Endothelial cell of umbilical vein (primary cell): ENCODE measurements around the gene TRIM65. TPM values are rescaled to one million over a fixed set of nuclear protein-coding genes. Genes with fewer than 3 reads are reported as not detected.

Experiments used
- BruUV-seq: library from RNA; stranded (reverse); fragments of 400-500 nt; replicated peaks from 2 replicates; lab custom pipeline; 2021; lab: Mats Ljungman, UMichigan
- CTCF ChIA-PET: fragments of 300-600, 350-600 bp; sonication (Branson Sonifier 250); formaldehyde crosslinking; loops from one replicate; lab custom pipeline; 2021; ENCODE audit warnings: antibody characterized with exemption, inconsistent platforms; lab: Charles Lee
- POLR2A ChIA-PET: fragments of 300-600, 350-600 bp; sonication (Branson Sonifier 250); formaldehyde crosslinking; loops from one replicate; lab custom pipeline; 2021; ENCODE audit warnings: antibody characterized with exemption, inconsistent platforms; lab: Charles Lee
- DNase-seq: peaks from one replicate; pipeline ENCODE4 v3.0.0-alpha.2; 2011; ENCODE audit warnings: low read depth, low spot score
- FAIRE-seq: peaks from 2 replicates; lab custom pipeline; 2011; peaks lifted over from hg19 to GRCh38; lab: Jason Lieb, UNC
- H2AFZ ChIP-seq: 2 replicates; pipeline ENCODE4 v1.6.0; 2012; ENCODE audit warnings: low read depth, low read length, control low read depth, inconsistent platforms
- H3K27ac ChIP-seq: 2 replicates; pipeline ENCODE4 v1.5.1; 2011; ENCODE audit warnings: low read depth, mild to moderate bottlenecking, control low read depth, low read length, moderate library complexity; ENCODE audit not compliant: insufficient read depth
- H3K27me3 ChIP-seq, 2 experiments: 2 replicates each; pipeline versions ENCODE4 v1.6.0 to v1.6.1; 2011; ENCODE audit warnings: low read length in 2 of 2, mixed read lengths in 1 of 2; ENCODE audit not compliant: control insufficient read depth in 2 of 2, insufficient read depth in 2 of 2
- H3K36me3 ChIP-seq, 2 experiments: 2 replicates in 1 of 2; 3 replicates in 1 of 2; pipeline ENCODE4 v1.5.1; 2011; ENCODE audit warnings: low read length in 2 of 2, mild to moderate bottlenecking in 1 of 2, moderate library complexity in 1 of 2; ENCODE audit not compliant: control insufficient read depth in 2 of 2, insufficient read depth in 2 of 2; ENCODE audit errors: extremely low read depth in 1 of 2
- H3K4me1 ChIP-seq: 3 replicates; pipeline ENCODE4 v1.5.1; 2011; ENCODE audit warnings: mild to moderate bottlenecking, low read length; ENCODE audit not compliant: control insufficient read depth, insufficient read depth; ENCODE audit errors: extremely low read depth
- H3K4me2 ChIP-seq: 2 replicates; pipeline ENCODE4 v1.6.1; 2011; ENCODE audit warnings: low read length, control low read depth, mixed read lengths; ENCODE audit not compliant: insufficient read depth
- H3K4me3 ChIP-seq, 3 experiments: fragments of 200-600 bp in 1 of 3; sonication (generic), shearing (Covaris generic) in 1 of 3; replicated peaks in 1 of 3; 2 replicates each; pipeline ENCODE4 v1.5.1; 2011 to 2016; ENCODE audit warnings: control low read depth in 3 of 3, low read length in 3 of 3, mild to moderate bottlenecking in 2 of 3, inconsistent platforms in 1 of 3, low read depth in 1 of 3, moderate library complexity in 1 of 3; ENCODE audit not compliant: insufficient read depth in 1 of 3
- H3K79me2 ChIP-seq: 2 replicates; pipeline ENCODE4 v1.6.0; 2012; ENCODE audit warnings: low read length, inconsistent platforms; ENCODE audit not compliant: control insufficient read depth, insufficient read depth
- H3K9ac ChIP-seq: replicated peaks from 2 replicates; pipeline ENCODE3; 2011; ENCODE audit warnings: low read length, control low read depth; ENCODE audit not compliant: insufficient read depth; ENCODE audit errors: extremely low read depth
- H3K9me1 ChIP-seq: replicated peaks from 3 replicates; pipeline ENCODE4 v1.6.0; 2011; ENCODE audit warnings: mild to moderate bottlenecking, low read length; ENCODE audit not compliant: control insufficient read depth, insufficient read depth; ENCODE audit errors: extremely low read depth
- H3K9me3 ChIP-seq: replicated peaks from 2 replicates; pipeline ENCODE4 v1.5.1; 2012; ENCODE audit warnings: low read length, inconsistent platforms; ENCODE audit not compliant: control insufficient read depth, insufficient read depth
- H4K20me1 ChIP-seq: replicated peaks from 2 replicates; pipeline ENCODE3; 2011; ENCODE audit warnings: mild to moderate bottlenecking, low read length; ENCODE audit not compliant: control insufficient read depth, insufficient read depth; ENCODE audit errors: extremely low read depth
- EZH2 ChIP-seq: IDR thresholded peaks from 2 replicates; pipeline ENCODE4 v1.6.1; 2012; ENCODE audit warnings: borderline replicate concordance, low read depth, mild to moderate bottlenecking, moderate library complexity, low read length, inconsistent platforms; ENCODE audit not compliant: severe bottlenecking
- FOS ChIP-seq: IDR thresholded peaks from 2 replicates; pipeline ENCODE4 v1.6.1; 2011; ENCODE audit warnings: mild to moderate bottlenecking, low read length, moderate library complexity, borderline replicate concordance; ENCODE audit not compliant: insufficient read depth
- GATA2 ChIP-seq: IDR thresholded peaks from 2 replicates; pipeline ENCODE4 v1.7.0; 2011; ENCODE audit warnings: low read depth, mild to moderate bottlenecking, moderate library complexity, mixed read lengths, low read length; ENCODE audit not compliant: insufficient read length, insufficient read depth
- JUN ChIP-seq: IDR thresholded peaks from 2 replicates; pipeline ENCODE4 v1.6.1; 2011; ENCODE audit warnings: borderline replicate concordance, low read depth; ENCODE audit not compliant: insufficient read length, insufficient read depth
- MYC ChIP-seq: IDR thresholded peaks from one replicate; pipeline ENCODE4 v1.6.1; 2011; ENCODE audit warnings: mild to moderate bottlenecking, low read depth, low read length
- POLR2A ChIP-seq: IDR thresholded peaks from 2 replicates; pipeline ENCODE4 v1.6.1; 2012; ENCODE audit warnings: low read depth, mild to moderate bottlenecking, control low read depth, low read length
- POLR2AphosphoS5 ChIP-seq: IDR thresholded peaks from 2 replicates; pipeline ENCODE4 v1.6.1; 2012; ENCODE audit warnings: low read depth, mild to moderate bottlenecking, control low read depth, low read length, moderate library complexity; ENCODE audit not compliant: insufficient read depth
- dilution Hi-C: fragments of 300-500 bp; cut with MboI; formaldehyde crosslinking; loops from one replicate; pipeline ENCODE4 v1.15.0; 2019; ENCODE audit warnings: low sequenced_read_pairs; ENCODE audit not compliant: extremely low pct_ligation_motif_present
- intact Hi-C: fragments of 100-400 bp; cut with micrococcal nuclease; formaldehyde crosslinking; loops from one replicate; pipeline ENCODE4 v1.10.0; 2022
- polyA plus RNA-seq, 4 experiments: library from polyadenylated mRNA; depleted of rRNA in 3 of 4; stranded (reverse) in 3 of 4; unstranded in 1 of 4; fragments of >200 nt; gene quantifications; 2 replicates each; pipeline versions ENCODE4 v1.2.1 to v1.2.3, GENCODE V29; 2011 to 2012; ENCODE audit warnings: missing spikeins in 1 of 4
- total RNA-seq: library from RNA; stranded (reverse); gene quantifications from 2 replicates; pipeline ENCODE4 v1.2.3, GENCODE V29; 2021
- TF ChIP-seq, protein P1 (sequence below), 2 donors: IDR thresholded peaks; 1 replicate in 1 of 2; 2 replicates in 1 of 2; pipeline ENCODE4 v1.5.1; 2011; ENCODE audit warnings: low read length in 2 of 2, mild to moderate bottlenecking in 2 of 2, moderate library complexity in 2 of 2, control low read depth in 1 of 2, inconsistent platforms in 1 of 2, low read depth in 1 of 2; ENCODE audit not compliant: insufficient read depth in 1 of 2; ENCODE audit errors: extremely low read depth in 1 of 2
- TF ChIP-seq, protein P2 (sequence below): IDR thresholded peaks from 2 replicates; pipeline ENCODE4 v1.6.1; 2011; ENCODE audit not compliant: insufficient read depth, insufficient read length

Gene TRIM65
- total and polyA plus RNA-seq, 2 donors (not counting 3 experiments of a cell fraction or from before 2014, with no cell fraction given) = 19.3 to 33.5 TPM

DNA sequence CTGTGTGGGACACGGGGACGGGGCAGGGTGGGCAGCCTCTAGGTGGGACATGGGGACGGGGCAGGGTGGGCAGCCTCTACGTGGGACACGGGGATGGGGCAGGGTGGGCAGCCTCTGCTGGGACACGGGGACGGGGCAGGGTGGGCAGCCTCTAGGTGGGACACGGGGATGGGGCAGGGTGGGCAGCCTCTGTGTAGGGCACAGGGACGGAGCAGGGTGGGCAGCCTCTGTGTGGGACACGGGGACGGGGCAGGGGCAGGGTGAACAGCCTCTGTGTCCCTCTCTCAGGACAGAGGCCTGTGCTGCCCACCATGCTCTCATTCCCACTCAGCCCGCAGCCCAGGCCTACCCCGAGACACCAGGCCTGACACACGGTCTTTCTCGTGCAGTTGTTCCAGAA, 24.8 kb upstream of the TRIM65 start:
- TF ChIP-seq FOS (no peak), POLR2AphosphoS5 (no peak), EZH2 (no peak), POLR2A (no peak), MYC (no peak), JUN (no peak), GATA2 (no peak)
- TF ChIP-seq, protein P1, sequence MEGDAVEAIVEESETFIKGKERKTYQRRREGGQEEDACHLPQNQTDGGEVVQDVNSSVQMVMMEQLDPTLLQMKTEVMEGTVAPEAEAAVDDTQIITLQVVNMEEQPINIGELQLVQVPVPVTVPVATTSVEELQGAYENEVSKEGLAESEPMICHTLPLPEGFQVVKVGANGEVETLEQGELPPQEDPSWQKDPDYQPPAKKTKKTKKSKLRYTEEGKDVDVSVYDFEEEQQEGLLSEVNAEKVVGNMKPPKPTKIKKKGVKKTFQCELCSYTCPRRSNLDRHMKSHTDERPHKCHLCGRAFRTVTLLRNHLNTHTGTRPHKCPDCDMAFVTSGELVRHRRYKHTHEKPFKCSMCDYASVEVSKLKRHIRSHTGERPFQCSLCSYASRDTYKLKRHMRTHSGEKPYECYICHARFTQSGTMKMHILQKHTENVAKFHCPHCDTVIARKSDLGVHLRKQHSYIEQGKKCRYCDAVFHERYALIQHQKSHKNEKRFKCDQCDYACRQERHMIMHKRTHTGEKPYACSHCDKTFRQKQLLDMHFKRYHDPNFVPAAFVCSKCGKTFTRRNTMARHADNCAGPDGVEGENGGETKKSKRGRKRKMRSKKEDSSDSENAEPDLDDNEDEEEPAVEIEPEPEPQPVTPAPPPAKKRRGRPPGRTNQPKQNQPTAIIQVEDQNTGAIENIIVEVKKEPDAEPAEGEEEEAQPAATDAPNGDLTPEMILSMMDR (IDR thresholded peaks at IDR 0.05; ENCODE audit: extremely low read depth in 1 of 2, insufficient read depth in 1 of 2, low read depth in 1 of 2, low read length in 2 of 2) = no peak
- TF ChIP-seq, protein P2, sequence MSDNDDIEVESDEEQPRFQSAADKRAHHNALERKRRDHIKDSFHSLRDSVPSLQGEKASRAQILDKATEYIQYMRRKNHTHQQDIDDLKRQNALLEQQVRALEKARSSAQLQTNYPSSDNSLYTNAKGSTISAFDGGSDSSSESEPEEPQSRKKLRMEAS = no peak
- CTCF ChIA-PET = interaction anchor here (2.4 kb wide), 1 partner anchor 16 kb away, joined by 12 read pairs; the partner anchor contains the start of gene MRPL38
- DNase-seq (no peak), FAIRE-seq (no peak)
- Histone ChIP-seq H3K27me3 (no peaks in the 10 kb centered on the region), H3K4me2 (no peak overlapping the region), H2AFZ (no peak overlapping the region), H4K20me1 (no peaks in the 10 kb centered on the region), H3K9ac (no peak overlapping the region), H3K79me2 (no peaks in the 10 kb centered on the region), H3K9me3 (no peaks in the 10 kb centered on the region), H3K27ac (no peak overlapping the region), H3K4me3 (no peak overlapping the region), H3K36me3 (no peaks in the 10 kb centered on the region), H3K4me1 (no peaks in the 10 kb centered on the region), H3K9me1 (no peaks in the 10 kb centered on the region)
- intact Hi-C loops = no loop called here
- BruUV-seq = no TSS peak
- dilution Hi-C loops = no loop called here
- POLR2A ChIA-PET = no interaction called here
